Ovary (tissue), 9 donors: ENCODE data around the gene DCAF15. TPM values are rescaled to one million over a fixed set of nuclear protein-coding genes. Genes with fewer than 3 reads are reported as not detected.
"Not testable (repeated sequence)": the region's sequence is repeated elsewhere in the genome, so short reads cannot be mapped to it uniquely, and the experiment has no call there.

ENCODE experiments used
- DNase-seq, 5 donors: peaks; one replicate each; pipeline ENCODE4 v3.0.0-alpha.2; 2019 to 2020
- H3K27ac ChIP-seq, 2 donors: fragments of 200-600 bp; one replicate each; pipeline versions ENCODE4 v1.5.1 to v1.8.0; 2019 to 2022
- H3K27me3 ChIP-seq: fragments of 200-600 bp; one replicate; pipeline ENCODE4 v1.8.0; 2022
- H3K36me3 ChIP-seq: fragments of 200-600 bp; sonication (generic); one replicate; pipeline ENCODE4 v1.5.1; 2019
- H3K4me1 ChIP-seq: one replicate; pipeline ENCODE4 v1.8.1; 2013; ENCODE audit warnings: mild to moderate bottlenecking, moderate library complexity; ENCODE audit not compliant: insufficient read depth
- H3K4me3 ChIP-seq: fragments of 200-600 bp; sonication (generic); one replicate; pipeline ENCODE4 v1.5.1; 2017
- H3K9me3 ChIP-seq, 2 donors: fragments of 200-600 bp in 1 of 2; sonication (generic) in 1 of 2; one replicate each; pipeline versions ENCODE4 v1.5.1 to v1.8.1; 2013 to 2019; ENCODE audit warnings: mild to moderate bottlenecking in 1 of 2, moderate library complexity in 1 of 2
- EP300 ChIP-seq: sonication (generic); formaldehyde crosslinking; IDR thresholded peaks from one replicate; pipeline ENCODE4 v1.6.1; 2017; ENCODE audit warnings: antibody characterized with exemption
- POLR2A ChIP-seq: fragments of 450-650 bp; IDR thresholded peaks from one replicate; pipeline ENCODE4 v1.6.1; 2017; ENCODE audit warnings: antibody characterized with exemption, mild to moderate bottlenecking, moderate library complexity
- WGBS, 3 donors: extraction: QIAGEN DNeasy Blood & Tissue Kit in 1 of 3; methylation state at CpG; one replicate each; pipeline versions ENCODE4 v1.1.5 to v1.1.7; 2013 to 2017; 5-methylcytosine and 5-hydroxymethylcytosine counted together
- intact Hi-C, 4 donors: fragments of 100-400 bp; cut with DNase I; formaldehyde crosslinking; loops; one replicate each; pipeline versions ENCODE4 v1.11.0 to v1.15.1; 2022 to 2023
- polyA plus RNA-seq, 2 donors: library from polyadenylated mRNA; stranded (reverse); fragments of 200-250 nt in 1 of 2; fragments of 350-450 nt in 1 of 2; fragmentation: Illumina TruSeq in 1 of 2; extraction: RNeasy Lipid Tissue Mini Kit (QIAGEN cat#74804) in 1 of 2; gene quantifications; one replicate each; pipeline ENCODE4 v1.2.3, GENCODE V29; 2013 to 2014
- total RNA-seq, 7 donors: library from RNA; depleted of rRNA in 2 of 7; stranded (reverse); fragments of >200 nt in 2 of 7; fragmentation: NEBNext Ultra II Directional in 3 of 7; extraction: Animal tissue kit (Norgen Biotek cat#: 25700) in 3 of 7; gene quantifications; one replicate each; pipeline versions ENCODE4 v1.1.0 to v1.2.4, GENCODE V29; 2016 to 2023
- TF ChIP-seq, protein P1 (sequence below), 3 donors: fragments of 450-650 bp in 2 of 3; fragments of 200-600 bp in 1 of 3; IDR thresholded peaks; one replicate each; pipeline versions ENCODE4 v1.5.1 to v1.8.0; 2016 to 2022; ENCODE audit warnings: antibody characterized with exemption in 3 of 3, mild to moderate bottlenecking in 1 of 3
- donor health status: DM: no; HTN: no; CAD: no; lungs with moderate emphysema.
- donor health status: DM: no; HTN: no; CAD: no.
- donor health status: Bipolar disorder and iron deficiency.
- donor health status: DM: yes; HTN: yes; CAD: no.
- donor health status: DM: no; HTN: no; CAD: no.
- donor health status: DM: yes; HTN: yes; CAD: no.

Gene DCAF15
- total and polyA plus RNA-seq, 9 donors = 5.0 to 29.1 (median 23.4) TPM

DNA sequence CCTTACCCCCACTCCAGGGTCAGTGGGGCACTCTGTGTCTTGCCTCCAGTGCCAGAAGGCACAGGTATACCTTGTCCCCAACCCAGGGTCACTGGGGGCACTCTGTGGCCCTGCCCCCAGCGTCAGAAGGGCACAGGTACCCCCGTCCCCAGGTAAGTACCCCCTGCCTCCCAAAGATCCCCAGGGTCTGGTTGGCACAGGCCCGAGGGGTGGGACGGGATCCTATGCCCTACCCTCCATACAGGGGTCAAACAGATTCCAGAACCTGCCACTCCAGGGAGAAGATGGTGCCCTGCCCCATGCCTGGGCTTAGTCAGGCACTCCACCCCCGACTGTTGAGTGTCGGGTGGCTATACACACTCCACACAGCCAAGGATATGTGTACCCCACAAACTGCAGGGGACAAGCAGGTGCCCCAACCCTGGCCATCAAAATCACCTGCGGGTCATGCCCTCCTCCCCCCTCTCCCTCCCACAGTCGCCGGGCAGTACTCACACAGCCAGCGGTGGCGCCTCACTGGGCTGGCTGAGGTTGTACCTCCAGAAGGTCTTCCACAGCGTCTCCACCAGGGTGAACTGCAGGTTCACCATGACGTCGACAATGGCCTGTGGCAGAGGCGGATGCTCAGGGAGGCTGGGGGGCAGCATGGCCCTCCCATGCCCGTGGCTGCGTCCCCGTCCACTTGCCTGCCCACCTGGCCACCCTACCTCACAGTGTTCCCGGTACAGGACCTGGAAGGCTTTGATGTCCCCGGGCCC is 13.8 kb downstream of the DCAF15 start:
- H3K4me3 ChIP-seq = no peak overlapping the region
- no peaks in the 10 kb centered on the region for H3K9me3 ChIP-seq
- TF ChIP-seq POLR2A (no peak), EP300 (no peak)
- TF ChIP-seq, protein P1, sequence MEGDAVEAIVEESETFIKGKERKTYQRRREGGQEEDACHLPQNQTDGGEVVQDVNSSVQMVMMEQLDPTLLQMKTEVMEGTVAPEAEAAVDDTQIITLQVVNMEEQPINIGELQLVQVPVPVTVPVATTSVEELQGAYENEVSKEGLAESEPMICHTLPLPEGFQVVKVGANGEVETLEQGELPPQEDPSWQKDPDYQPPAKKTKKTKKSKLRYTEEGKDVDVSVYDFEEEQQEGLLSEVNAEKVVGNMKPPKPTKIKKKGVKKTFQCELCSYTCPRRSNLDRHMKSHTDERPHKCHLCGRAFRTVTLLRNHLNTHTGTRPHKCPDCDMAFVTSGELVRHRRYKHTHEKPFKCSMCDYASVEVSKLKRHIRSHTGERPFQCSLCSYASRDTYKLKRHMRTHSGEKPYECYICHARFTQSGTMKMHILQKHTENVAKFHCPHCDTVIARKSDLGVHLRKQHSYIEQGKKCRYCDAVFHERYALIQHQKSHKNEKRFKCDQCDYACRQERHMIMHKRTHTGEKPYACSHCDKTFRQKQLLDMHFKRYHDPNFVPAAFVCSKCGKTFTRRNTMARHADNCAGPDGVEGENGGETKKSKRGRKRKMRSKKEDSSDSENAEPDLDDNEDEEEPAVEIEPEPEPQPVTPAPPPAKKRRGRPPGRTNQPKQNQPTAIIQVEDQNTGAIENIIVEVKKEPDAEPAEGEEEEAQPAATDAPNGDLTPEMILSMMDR (IDR thresholded peaks at IDR 0.05) = no peak
- no peaks in the 10 kb centered on the region for H3K27me3 ChIP-seq
- H3K4me1 ChIP-seq = no peaks in the 10 kb centered on the region
- DNase-seq = no peak
- WGBS, 3 donors = 87 to 94% (median 91%) methylated on average over 17 to 20 of the region's 20 CpGs
- H3K27ac ChIP-seq = no peak overlapping the region
- no peaks in the 10 kb centered on the region for H3K36me3 ChIP-seq
- intact Hi-C loops = no loop called here

DNA sequence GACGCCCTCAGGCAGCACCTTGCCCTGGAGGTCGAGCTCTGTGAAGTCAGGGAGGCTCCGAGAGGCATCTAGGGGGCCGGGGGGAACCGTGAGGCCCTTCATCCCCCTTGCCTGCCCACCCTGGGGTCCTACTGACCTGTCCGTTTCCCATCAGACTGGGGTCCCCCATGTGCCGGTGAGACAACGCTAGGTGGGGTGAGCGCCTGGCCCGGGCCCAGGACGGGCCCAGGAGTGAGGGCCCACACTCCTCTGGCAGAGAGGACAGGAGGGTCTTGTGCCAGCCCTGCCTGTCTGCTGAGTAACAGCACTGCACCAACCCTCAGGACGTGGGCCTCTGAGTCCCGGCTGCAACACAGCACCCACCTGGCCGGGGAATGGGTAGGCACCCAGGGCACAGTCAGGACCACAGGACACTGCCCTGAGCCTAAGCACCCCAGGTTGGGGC is 14.4 kb downstream of the DCAF15 start:
- DNase-seq = no peak
- no peaks in the 10 kb centered on the region for H3K36me3 ChIP-seq
- H3K4me3 ChIP-seq = no peak overlapping the region
- no peaks in the 10 kb centered on the region for H3K9me3 ChIP-seq
- no peak overlapping the region for H3K27ac ChIP-seq
- intact Hi-C loops = no loop called here
- H3K4me1 ChIP-seq = no peaks in the 10 kb centered on the region
- no peaks in the 10 kb centered on the region for H3K27me3 ChIP-seq
- TF ChIP-seq EP300 = no peak
- no peak for TF ChIP-seq POLR2A
- TF ChIP-seq, protein P1 (IDR thresholded peaks at IDR 0.05) = no peak
- 93 to 95% (median 94%) methylated on average over 12 to 14 of the region's 14 CpGs for WGBS, 3 donors

DNA sequence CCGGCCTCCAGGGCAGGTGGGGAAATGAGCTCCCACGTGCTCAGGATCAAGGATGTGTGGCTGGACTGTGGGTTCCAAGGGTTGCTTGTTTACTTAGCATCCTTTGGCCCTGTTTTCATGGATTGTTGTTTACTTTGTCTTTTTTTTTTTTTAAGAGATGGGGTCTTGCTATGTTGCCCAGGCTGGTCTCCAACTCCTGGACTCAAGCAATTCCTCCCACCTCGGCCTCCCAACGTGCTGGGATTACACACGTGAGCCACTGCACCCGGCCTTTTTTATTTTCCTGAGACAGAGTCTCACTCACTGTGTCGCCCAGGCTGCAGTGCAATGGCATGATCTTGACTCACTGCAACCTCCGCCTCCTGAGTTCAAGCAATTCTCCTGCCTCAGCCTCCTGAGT is 14.9 kb downstream of the DCAF15 start:
- H3K9me3 ChIP-seq, H3K4me1 ChIP-seq, H3K36me3 ChIP-seq, intact Hi-C loops, H3K4me3 ChIP-seq, DNase-seq, H3K27ac ChIP-seq, H3K27me3 ChIP-seq: not testable (repeated sequence)
- WGBS, 3 donors = 89 to 93% (median 91%) methylated on average over 8 of the region's 8 CpGs

DNA sequence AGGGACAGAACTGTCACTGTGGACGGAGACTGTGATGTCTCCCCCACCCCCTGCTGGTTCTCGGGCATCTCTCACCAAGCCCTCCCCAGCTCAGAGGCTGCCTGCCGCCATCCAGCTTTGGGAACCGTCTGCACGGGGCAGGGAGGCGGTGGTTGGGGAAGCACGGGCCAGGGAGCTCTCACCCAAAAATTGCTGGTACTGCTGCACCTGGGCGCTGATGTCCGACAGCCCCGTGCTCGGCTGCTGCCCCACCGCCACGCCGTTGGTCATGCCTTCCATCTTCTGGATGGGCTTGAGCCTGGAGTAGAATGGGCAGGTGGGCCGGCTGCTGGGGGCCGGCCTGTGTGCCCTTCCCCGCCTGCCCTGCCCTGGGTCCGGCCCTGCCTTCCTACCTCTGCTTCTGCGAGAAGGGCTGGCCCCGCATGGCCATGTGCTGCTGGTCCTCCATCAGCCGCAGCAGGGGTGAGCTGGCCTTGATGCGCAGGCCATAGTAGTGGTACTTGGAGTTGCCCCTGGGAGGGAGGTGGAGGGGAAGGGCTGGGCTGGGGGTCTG is 16.1 kb downstream of the DCAF15 start:
- H3K9me3 ChIP-seq = no peaks in the 10 kb centered on the region
- no peaks in the 10 kb centered on the region for H3K27me3 ChIP-seq
- WGBS, 3 donors = 92 to 93% (median 92%) methylated on average over 22 of the region's 22 CpGs
- DNase-seq = no peak
- no peak for TF ChIP-seq EP300
- no peak for TF ChIP-seq POLR2A
- TF ChIP-seq, protein P1 (IDR thresholded peaks at IDR 0.05) = no peak
- H3K4me3 ChIP-seq = no peak overlapping the region
- intact Hi-C loops = no loop called here
- no peaks in the 10 kb centered on the region for H3K36me3 ChIP-seq
- no peak overlapping the region for H3K27ac ChIP-seq
- H3K4me1 ChIP-seq = no peaks in the 10 kb centered on the region

DNA sequence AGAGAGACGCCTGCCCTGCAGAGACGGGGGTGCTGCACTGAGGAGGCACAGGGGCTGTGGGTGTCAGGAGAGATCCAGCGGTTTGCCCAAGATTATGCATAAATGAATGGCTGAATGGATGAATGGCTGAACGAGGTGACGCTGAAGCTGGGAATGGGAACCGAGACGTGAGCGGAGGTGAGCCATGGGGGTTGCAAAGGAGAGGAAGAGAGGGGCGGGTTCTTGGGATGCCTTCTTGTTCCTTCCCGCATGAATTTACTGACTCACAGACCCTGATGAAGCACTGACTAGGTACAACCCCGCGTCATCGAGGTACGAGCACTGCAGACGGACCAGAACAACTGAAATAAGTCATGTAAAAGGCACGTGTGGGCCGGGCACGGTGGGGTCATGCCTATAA is 16.7 kb downstream of the DCAF15 start:
- intact Hi-C loops = no loop called here
- WGBS, 3 donors = 90 to 92% (median 91%) methylated on average over 18 of the region's 18 CpGs

More for the DNA sequence above, 16.7 kb downstream of the DCAF15 start:
- H3K4me1 ChIP-seq = no peaks in the 10 kb centered on the region
- no peaks in the 10 kb centered on the region for H3K27me3 ChIP-seq
- DNase-seq = no peak
- TF ChIP-seq EP300 = no peak
- TF ChIP-seq, protein P1 (IDR thresholded peaks at IDR 0.05) = no peak
- no peak for TF ChIP-seq POLR2A
- no peaks in the 10 kb centered on the region for H3K9me3 ChIP-seq
- no peak overlapping the region for H3K27ac ChIP-seq
- H3K4me3 ChIP-seq = no peak overlapping the region
- H3K36me3 ChIP-seq = no peaks in the 10 kb centered on the region
